ENCODE data around the gene GRM4. TPM values are rescaled to one million over a fixed set of nuclear protein-coding genes. Genes with fewer than 3 reads are reported as not detected.

Gene GRM4
- total and polyA plus RNA-seq, 4 donors = not detected

GRCh38 chr6:34181908-34182307 is 36.0 kb upstream of the GRM4 start:
- WGBS = 90% methylated on average over 1 of the region's 1 CpG
- no peak for DNase-seq (ENCODE audit: low spot score)
- H3K9me3 ChIP-seq (ENCODE audit: control insufficient read depth in 4 of 4, low read length in 3 of 4) = no peaks in the 10 kb centered on the region

GRCh38 chr6:34179106-34179720 is 33.3 kb upstream of the GRM4 start:
- DNase-seq (ENCODE audit: low spot score) = no peak
- Histone ChIP-seq H3K4me3 (ENCODE audit: low read depth in 1 of 3, low read length in 3 of 3) (no peak overlapping the region), H3K9ac (ENCODE audit: low read depth in 1 of 2, low read length in 2 of 2) (no peak overlapping the region), H3K4me1 (ENCODE audit: control insufficient read depth in 4 of 4, insufficient read depth in 4 of 4, low read length in 3 of 4) (no peaks in the 10 kb centered on the region), H3K27me3 (ENCODE audit: control insufficient read depth in 4 of 4, insufficient read depth in 4 of 4, low read length in 3 of 4) (no peaks in the 10 kb centered on the region), H3K9me3 (ENCODE audit: control insufficient read depth in 4 of 4, low read length in 3 of 4) (no peaks in the 10 kb centered on the region), H3K27ac (ENCODE audit: low read depth in 1 of 2, low read length in 2 of 2) (no peak overlapping the region), H3K36me3 (ENCODE audit: control insufficient read depth in 4 of 4, insufficient read depth in 3 of 4, low read depth in 1 of 4, low read length in 3 of 4) (no peaks in the 10 kb centered on the region)
- WGBS = 74% methylated on average over 12 of the region's 12 CpGs
- no peak for TF ChIP-seq FOXA1 (IDR thresholded peaks at IDR 0.05)
- no peak for TF ChIP-seq RXRA (IDR thresholded peaks at IDR 0.05)
- TF ChIP-seq ZBTB33 (IDR thresholded peaks at IDR 0.05) = no peak
- no peak for TF ChIP-seq TAF1 (conservative IDR thresholded peaks at IDR 0.05)
- no peak for TF ChIP-seq RAD21 (IDR thresholded peaks at IDR 0.05)
- no peak for TF ChIP-seq FOXA2 (IDR thresholded peaks at IDR 0.05)
- no peak for TF ChIP-seq EGR1 (IDR thresholded peaks at IDR 0.05; ENCODE audit: low read depth in 2 of 2)
- no peak for TF ChIP-seq ATF3 (IDR thresholded peaks at IDR 0.05)
- no peak for TF ChIP-seq CTCF (IDR thresholded peaks at IDR 0.05; ENCODE audit: low read depth, low read length, missing input control)
- TF ChIP-seq HNF4G (IDR thresholded peaks at IDR 0.05) = no peak
- no peak for TF ChIP-seq YY1 (IDR thresholded peaks at IDR 0.05)
- no peak for TF ChIP-seq HNF4A (conservative IDR thresholded peaks at IDR 0.05)
- no peak for TF ChIP-seq GABPA (IDR thresholded peaks at IDR 0.05 in 1 of 2, conservative IDR thresholded peaks at IDR 0.05 in 1 of 2)

More at GRCh38 chr6:34181908-34182307, 36.0 kb upstream of the GRM4 start:
- H3K4me3 ChIP-seq (ENCODE audit: low read depth in 1 of 3, low read length in 3 of 3) = no peak overlapping the region
- no peak overlapping the region for H3K27ac ChIP-seq (ENCODE audit: low read depth in 1 of 2, low read length in 2 of 2)
- H3K27me3 ChIP-seq (ENCODE audit: control insufficient read depth in 4 of 4, insufficient read depth in 4 of 4, low read length in 3 of 4) = no peaks in the 10 kb centered on the region
- TF ChIP-seq CTCF (IDR thresholded peaks at IDR 0.05; ENCODE audit: low read depth, low read length, missing input control) (no peak), REST (IDR thresholded peaks at IDR 0.05) (no peak)
- H3K36me3 ChIP-seq (ENCODE audit: control insufficient read depth in 4 of 4, insufficient read depth in 3 of 4, low read depth in 1 of 4, low read length in 3 of 4) = no peaks in the 10 kb centered on the region
- no peak overlapping the region for H3K9ac ChIP-seq (ENCODE audit: low read depth in 1 of 2, low read length in 2 of 2)
- H3K4me1 ChIP-seq (ENCODE audit: control insufficient read depth in 4 of 4, insufficient read depth in 4 of 4, low read length in 3 of 4) = no peaks in the 10 kb centered on the region
